ENCODE results near the gene WDR88.

WDR88 gene

DNA sequence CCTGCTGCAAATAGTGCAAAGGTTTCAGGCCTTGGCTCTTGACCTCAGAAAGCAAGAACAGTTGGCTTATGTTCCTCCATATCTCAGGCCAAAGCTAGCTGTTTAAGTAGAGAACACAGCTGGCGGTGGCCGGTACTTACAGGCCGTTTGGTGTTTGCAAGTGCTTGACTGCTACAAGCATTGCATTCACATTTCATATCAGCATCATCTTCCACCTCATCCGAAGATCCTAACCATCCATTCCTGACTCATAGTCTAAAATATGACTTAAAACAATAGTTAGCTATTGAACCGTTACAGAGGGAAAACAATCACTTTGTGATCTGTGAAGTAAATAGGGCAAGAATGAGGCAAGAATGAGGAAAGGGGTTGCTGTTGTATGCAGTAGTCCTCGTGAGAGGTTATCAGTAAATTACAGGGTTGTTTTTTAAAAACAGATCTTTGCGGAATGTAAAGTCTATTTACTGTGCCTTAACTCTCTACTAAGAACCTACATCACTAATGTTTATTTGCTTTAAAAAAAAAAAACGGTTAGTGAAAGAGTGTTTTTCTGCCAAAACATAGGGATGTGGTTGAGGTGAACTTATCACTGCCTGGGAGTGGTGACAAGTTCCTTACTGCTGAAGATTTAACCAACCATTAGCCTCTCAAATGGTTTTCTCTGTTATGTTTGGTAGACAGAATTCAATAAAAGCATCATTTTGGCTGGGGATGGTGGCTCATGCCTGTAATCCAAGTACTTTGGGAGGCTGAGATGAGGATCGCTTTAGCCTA lies 21.6 kb upstream of the WDR88 start:
- TF ChIP-seq CTCF (IDR thresholded peaks at IDR 0.05; ENCODE audit: low read depth, low read length, missing control alignments) = no peak
- H3K4me3 ChIP-seq (replicated peaks; ENCODE audit: low read depth, low read length) = no peak overlapping the region
- no peak for DNase-seq (ENCODE audit: extremely low read depth, low read depth)

DNA sequence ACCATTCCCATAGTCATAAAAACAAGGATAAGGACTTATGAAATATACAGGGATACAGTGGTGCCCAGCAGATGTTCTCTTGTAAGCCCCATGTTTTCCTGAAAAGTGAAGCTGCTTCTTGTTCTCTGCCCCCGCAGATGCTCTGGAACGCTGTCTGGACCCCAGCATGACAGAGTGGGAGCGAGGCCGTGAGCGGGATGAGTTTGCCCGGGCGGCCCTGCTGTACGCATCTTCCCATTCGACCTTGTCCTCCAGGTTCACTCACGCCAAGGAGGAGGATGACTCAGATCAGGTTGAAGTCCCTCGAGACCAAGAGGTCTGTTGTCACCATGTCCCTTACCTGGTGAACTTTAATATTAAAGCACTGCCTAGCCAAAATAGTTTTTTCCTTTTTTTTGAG lies 20.3 kb upstream of the WDR88 start:
- no peak for DNase-seq (ENCODE audit: extremely low read depth, low read depth)
- H3K4me3 ChIP-seq (replicated peaks; ENCODE audit: low read depth, low read length) = no peak overlapping the region
- TF ChIP-seq CTCF (IDR thresholded peaks at IDR 0.05; ENCODE audit: low read depth, low read length, missing control alignments) = no peak

GRCh38 chr19:33114312-33114711 lies 17.6 kb upstream of the WDR88 start:
- no peak for TF ChIP-seq CTCF (IDR thresholded peaks at IDR 0.05; ENCODE audit: low read depth, low read length, missing control alignments)
- no peak overlapping the region for H3K4me3 ChIP-seq (replicated peaks; ENCODE audit: low read depth, low read length)
- DNase-seq (ENCODE audit: extremely low read depth, low read depth) = no peak

DNA sequence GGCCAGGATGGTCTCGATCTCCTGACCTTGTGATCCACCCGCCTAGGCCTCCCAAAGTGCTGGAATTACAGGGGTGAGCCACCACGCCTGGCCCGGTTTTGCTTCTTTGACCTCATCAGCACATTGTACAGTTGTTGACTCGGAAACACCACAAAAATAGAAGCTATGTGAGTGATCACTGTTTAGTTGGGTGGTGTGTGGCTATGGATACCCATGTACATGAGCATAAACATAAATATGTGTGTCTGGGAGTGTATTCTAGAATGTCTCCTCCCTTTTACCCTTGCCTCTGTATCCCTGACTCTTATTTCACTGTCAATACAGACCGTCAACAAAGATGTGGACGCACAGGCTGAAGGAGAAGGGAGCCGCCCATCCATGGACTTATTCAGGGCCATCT lies 14.4 kb upstream of the WDR88 start:
- no peak for DNase-seq (ENCODE audit: extremely low read depth, low read depth)
- no peak for TF ChIP-seq CTCF (IDR thresholded peaks at IDR 0.05; ENCODE audit: low read depth, low read length, missing control alignments)
- H3K4me3 ChIP-seq (replicated peaks; ENCODE audit: low read depth, low read length) = no peak overlapping the region

DNA sequence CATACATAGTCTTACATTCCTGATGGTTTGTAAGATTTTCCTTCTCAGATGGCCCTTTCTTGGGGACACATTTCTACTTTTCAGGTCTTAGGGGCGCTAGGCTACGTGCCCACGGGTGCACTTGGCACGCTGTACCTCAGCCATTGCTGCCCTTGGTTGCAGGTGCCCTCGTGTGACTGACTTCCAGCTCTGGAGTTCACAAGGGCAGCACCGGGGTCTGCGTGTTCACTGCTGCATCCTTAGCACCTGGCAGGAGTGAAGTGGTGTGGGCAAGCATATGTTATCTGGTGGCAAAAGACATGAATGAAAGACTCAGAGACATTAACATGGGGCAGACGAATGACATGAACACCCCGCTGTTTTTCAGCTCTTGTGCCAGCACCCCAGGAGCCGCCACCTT lies 13.3 kb upstream of the WDR88 start:
- TF ChIP-seq CTCF (IDR thresholded peaks at IDR 0.05; ENCODE audit: low read depth, low read length, missing control alignments) = no peak
- H3K4me3 ChIP-seq (replicated peaks; ENCODE audit: low read depth, low read length) = no peak overlapping the region
- DNase-seq (ENCODE audit: extremely low read depth, low read depth) = no peak

- no peak overlapping the region for H3K4me3 ChIP-seq (replicated peaks; ENCODE audit: low read depth, low read length)
- DNase-seq (ENCODE audit: extremely low read depth, low read depth) = no peak
- TF ChIP-seq CTCF (IDR thresholded peaks at IDR 0.05; ENCODE audit: low read depth, low read length, missing control alignments) = no peak
Measured at GRCh38 chr19:33124207-33125098, 7.5 kb upstream of the WDR88 start.

Data from HFF-Myc (cell line).